ENCODE data around the gene HIVEP2. TPM values are rescaled to one million over a fixed set of nuclear protein-coding genes. Genes with fewer than 3 reads are reported as not detected.

The HIVEP2 gene
- total RNA-seq, 1 experiment from 2014 or later: 4.2 TPM

GRCh38 chr6:142738731-142739130 is 206.2 kb downstream of the HIVEP2 start:
- no peak overlapping the region for H3T11ph ChIP-seq (ENCODE audit: low read length)
- Mint-ChIP-seq H3K27ac (no peak overlapping the region), H3K36me3 (ENCODE audit: insufficient read depth in 1 of 3, low read depth in 3 of 3) (no peaks in the 10 kb centered on the region), H3K4me1 (peaks cover 17 to 19% of the 10 kb centered on the region in 2 experiments), H3K9me3 (no peaks in the 10 kb centered on the region), H3K27me3 (ENCODE audit: low read depth) (no peaks in the 10 kb centered on the region), H3K4me3 (no peak overlapping the region)
- H2AK5ac ChIP-seq (ENCODE audit: insufficient read length, low read length): no peak overlapping the region
- H2BK12ac ChIP-seq (ENCODE audit: insufficient read length, low read depth, low read length): no peak overlapping the region
- no peak overlapping the region for H4K8ac ChIP-seq (replicated peaks; ENCODE audit: insufficient read length, low read depth, low read length)
- no peaks in the 10 kb centered on the region for H3K9me3 ChIP-seq (ENCODE audit: control insufficient read depth, low read depth, low read length)
- DNase-seq: no peak
- H4K91ac ChIP-seq (ENCODE audit: insufficient read length, low read depth, low read length): no peak overlapping the region
- H3K23me2 ChIP-seq (ENCODE audit: insufficient read length, low read depth, low read length, poor library complexity, severe bottlenecking): no peaks in the 10 kb centered on the region
- H3K27me3 ChIP-seq (ENCODE audit: insufficient read depth, low read length): no peaks in the 10 kb centered on the region
- no CpG with 5 or more reads among the region's 2 CpGs for WGBS (ENCODE audit: extremely low coverage, insufficient read length, low lambda C conversion rate)
- H2BK15ac ChIP-seq (ENCODE audit: low read depth, low read length): no peak overlapping the region
- no peak overlapping the region for H2BK120ac ChIP-seq (ENCODE audit: low read depth, low read length, poor library complexity, severe bottlenecking)
- H3K4ac ChIP-seq (ENCODE audit: low read depth, low read length): no peak overlapping the region
- H3K79me2 ChIP-seq (ENCODE audit: insufficient read depth, low read length): no peaks in the 10 kb centered on the region
- H4K20me1 ChIP-seq (ENCODE audit: control insufficient read depth, insufficient read depth, insufficient read length): no peaks in the 10 kb centered on the region
- no peak overlapping the region for H3K4me2 ChIP-seq (ENCODE audit: insufficient read depth, insufficient read length, low read length)
- H3K23ac ChIP-seq (ENCODE audit: insufficient read length, low read depth, low read length): no peak overlapping the region
- H2BK5ac ChIP-seq (ENCODE audit: insufficient read length, low read length): no peak overlapping the region
- no peak overlapping the region for H3K18ac ChIP-seq (ENCODE audit: insufficient read length, low read depth, low read length)
- TF ChIP-seq CTCF (conservative IDR thresholded peaks at IDR 0.05): no peak
- H3K56ac ChIP-seq (ENCODE audit: insufficient read length, low read depth, low read length): no peak overlapping the region
- H3K27ac ChIP-seq (ENCODE audit: insufficient read length, low read depth, low read length): no peak overlapping the region
- H3K9ac ChIP-seq (ENCODE audit: extremely low read depth, insufficient read length, low read length): no peak overlapping the region
- no peak overlapping the region for H2BK20ac ChIP-seq (ENCODE audit: low read depth, low read length, poor library complexity, severe bottlenecking)
- H3K14ac ChIP-seq (ENCODE audit: insufficient read depth, low read length): no peak overlapping the region
- no peak overlapping the region for H4K5ac ChIP-seq (ENCODE audit: insufficient read length, low read depth, low read length)
- H2AFZ ChIP-seq (ENCODE audit: low read length): no peak overlapping the region
- H3K79me1 ChIP-seq (ENCODE audit: insufficient read depth, low read depth, low read length, poor library complexity, severe bottlenecking): no peaks in the 10 kb centered on the region
- no peaks in the 10 kb centered on the region; the same call in 1 of the 2 replicates for H3K4me1 ChIP-seq (ENCODE audit: insufficient read depth, low read length)
